HEK293T (cell line): ENCODE measurements around the gene ALDOC.
A peak's percentile ranks its signal among the peaks of the same experiment; 100 is the strongest.

Experiments used
- CTCF ChIA-PET: fragments of 350-600 bp; formaldehyde crosslinking; extraction: SDS; loops from one replicate; lab custom pipeline; 2021; ENCODE audit warnings: antibody characterized with exemption, inconsistent platforms; lab: Yijun Ruan, JAX
- POLR2A ChIA-PET: fragments of 350-600 bp; formaldehyde crosslinking; extraction: SDS; loops from one replicate; lab custom pipeline; 2020; ENCODE audit warnings: antibody characterized with exemption, inconsistent platforms; lab: Yijun Ruan, JAX
- DNase-seq: peaks from one replicate; pipeline ENCODE4 v3.0.0; 2012; ENCODE audit warnings: mixed read lengths; ENCODE audit errors: extremely low spot score
- ARNT ChIP-seq: fragments of 450-650 bp; IDR thresholded peaks from 2 replicates; pipeline ENCODE4 v1.6.1; 2017; ENCODE audit warnings: mild to moderate bottlenecking
- BHLHE40 ChIP-seq: fragments of 450-650 bp; IDR thresholded peaks from 2 replicates; pipeline ENCODE4 v1.6.1; 2016; ENCODE audit warnings: mild to moderate bottlenecking, moderate library complexity, borderline replicate concordance
- CTBP1 ChIP-seq: fragments of 450-650 bp; IDR thresholded peaks from 2 replicates; pipeline ENCODE4 v1.6.1; 2016; ENCODE audit warnings: borderline replicate concordance
- ELF4 ChIP-seq: fragments of 450-650 bp; IDR thresholded peaks from 2 replicates; pipeline ENCODE4 v1.6.1; 2017; ENCODE audit warnings: antibody characterized with exemption
- FOXA1 ChIP-seq: fragments of 450-650 bp; IDR thresholded peaks from 2 replicates; pipeline ENCODE4 v1.6.1; 2016; ENCODE audit warnings: mild to moderate bottlenecking
- FOXK2 ChIP-seq: fragments of 450-650 bp; IDR thresholded peaks from 2 replicates; pipeline ENCODE4 v1.6.1; 2016; ENCODE audit warnings: mild to moderate bottlenecking
- FOXM1 ChIP-seq: fragments of 450-650 bp; IDR thresholded peaks from 2 replicates; pipeline ENCODE4 v1.6.1; 2017; ENCODE audit warnings: mild to moderate bottlenecking, borderline replicate concordance
- HDGF ChIP-seq: fragments of 450-650 bp; IDR thresholded peaks from 2 replicates; pipeline ENCODE4 v1.6.1; 2017; ENCODE audit warnings: antibody characterized with exemption, borderline replicate concordance
- L3MBTL2 ChIP-seq: fragments of 450-650 bp; conservative IDR thresholded peaks from 2 replicates; pipeline ENCODE4 v1.6.1; 2016; ENCODE audit warnings: mild to moderate bottlenecking
- LEF1 ChIP-seq: fragments of 450-650 bp; IDR thresholded peaks from 2 replicates; pipeline ENCODE4 v1.6.1; 2017; ENCODE audit warnings: mild to moderate bottlenecking, borderline replicate concordance
- NFRKB ChIP-seq: fragments of 450-650 bp; IDR thresholded peaks from 2 replicates; pipeline ENCODE4 v1.6.1; 2016; ENCODE audit warnings: mild to moderate bottlenecking, moderate library complexity
- SP1 ChIP-seq: fragments of 450-650 bp; IDR thresholded peaks from 2 replicates; pipeline ENCODE4 v1.6.1; 2017
- SUZ12 ChIP-seq: fragments of 450-650 bp; IDR thresholded peaks from 2 replicates; pipeline ENCODE4 v1.6.1; 2016; ENCODE audit warnings: mild to moderate bottlenecking
- TARDBP ChIP-seq: fragments of 450-650 bp; IDR thresholded peaks from 2 replicates; pipeline ENCODE4 v1.6.1; 2016
- ZNF384 ChIP-seq: fragments of 450-650 bp; IDR thresholded peaks from 2 replicates; pipeline ENCODE4 v1.6.1; 2016
- TF ChIP-seq, protein P1 (sequence below): fragments of 450-650 bp; IDR thresholded peaks from 2 replicates; pipeline ENCODE4 v1.6.1; 2016

The ALDOC gene

DNA sequence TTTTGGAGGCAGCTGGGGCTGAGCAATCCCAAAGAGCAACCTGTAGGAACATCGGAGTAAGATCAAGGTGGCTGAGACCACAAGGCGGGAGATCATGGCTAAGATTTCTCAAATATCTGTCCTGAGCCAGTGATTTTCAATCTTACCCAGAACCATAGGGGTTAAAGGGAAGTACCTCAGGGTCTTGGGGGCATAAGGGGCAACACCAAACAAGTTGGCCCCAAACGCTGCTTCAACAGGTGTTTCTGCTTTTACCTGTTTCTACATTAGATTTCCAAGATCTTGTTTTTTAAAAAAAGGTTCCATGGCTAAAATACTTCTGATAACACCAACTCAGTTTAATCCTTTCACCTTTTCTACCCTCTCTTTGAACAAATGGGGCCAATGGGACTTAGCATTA, 21.7 kb downstream of the ALDOC start:
- CTCF ChIA-PET: no interaction called here
- TF ChIP-seq CTBP1 (no peak), FOXM1 (no peak), HDGF (no peak), SUZ12 (no peak), BHLHE40 (no peak), FOXK2 (no peak), ARNT (no peak), FOXA1 (no peak), L3MBTL2 (no peak), SP1 (no peak), ELF4 (no peak), LEF1 (no peak), ZNF384 (no peak)
- POLR2A ChIA-PET: interaction anchor here (7.0 kb wide), 1 partner anchor 16 kb away, joined by 35 read pairs; the partner anchor contains the start of gene PIGS
- DNase-seq: no peak

DNA sequence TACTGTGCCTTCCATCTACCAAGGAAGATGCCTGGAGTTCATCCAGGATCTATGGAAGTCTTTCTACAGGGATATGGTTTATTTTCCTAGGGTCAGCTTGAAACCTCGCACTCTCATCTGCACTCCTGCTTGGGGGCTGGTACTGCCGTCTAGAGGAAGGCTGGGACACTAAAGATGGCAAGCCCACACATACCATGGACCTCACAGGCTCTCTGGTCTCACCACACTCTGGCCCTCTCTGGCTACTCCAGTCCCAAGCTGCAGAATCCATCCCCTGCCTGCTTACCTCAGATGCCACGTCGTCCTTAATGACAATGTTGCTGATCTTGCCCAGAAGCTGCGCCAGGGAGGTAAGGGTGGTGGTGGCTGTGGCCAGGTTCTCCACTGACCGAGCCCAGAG, 22.1 kb downstream of the ALDOC start:
- DNase-seq: no peak
- ChIA-PET POLR2A (interaction anchor here (7.0 kb wide), 1 partner anchor 17 kb away, joined by 35 read pairs; the partner anchor contains the start of gene PIGS), CTCF (no interaction called here)
- TF ChIP-seq ARNT: no peak
- TF ChIP-seq HDGF: no peak
- TF ChIP-seq FOXA1: no peak
- TF ChIP-seq SUZ12: no peak
- TF ChIP-seq NFRKB: no peak
- TF ChIP-seq TARDBP: no peak
- TF ChIP-seq, protein P1, sequence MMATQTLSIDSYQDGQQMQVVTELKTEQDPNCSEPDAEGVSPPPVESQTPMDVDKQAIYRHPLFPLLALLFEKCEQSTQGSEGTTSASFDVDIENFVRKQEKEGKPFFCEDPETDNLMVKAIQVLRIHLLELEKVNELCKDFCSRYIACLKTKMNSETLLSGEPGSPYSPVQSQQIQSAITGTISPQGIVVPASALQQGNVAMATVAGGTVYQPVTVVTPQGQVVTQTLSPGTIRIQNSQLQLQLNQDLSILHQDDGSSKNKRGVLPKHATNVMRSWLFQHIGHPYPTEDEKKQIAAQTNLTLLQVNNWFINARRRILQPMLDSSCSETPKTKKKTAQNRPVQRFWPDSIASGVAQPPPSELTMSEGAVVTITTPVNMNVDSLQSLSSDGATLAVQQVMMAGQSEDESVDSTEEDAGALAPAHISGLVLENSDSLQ: no peak

DNA sequence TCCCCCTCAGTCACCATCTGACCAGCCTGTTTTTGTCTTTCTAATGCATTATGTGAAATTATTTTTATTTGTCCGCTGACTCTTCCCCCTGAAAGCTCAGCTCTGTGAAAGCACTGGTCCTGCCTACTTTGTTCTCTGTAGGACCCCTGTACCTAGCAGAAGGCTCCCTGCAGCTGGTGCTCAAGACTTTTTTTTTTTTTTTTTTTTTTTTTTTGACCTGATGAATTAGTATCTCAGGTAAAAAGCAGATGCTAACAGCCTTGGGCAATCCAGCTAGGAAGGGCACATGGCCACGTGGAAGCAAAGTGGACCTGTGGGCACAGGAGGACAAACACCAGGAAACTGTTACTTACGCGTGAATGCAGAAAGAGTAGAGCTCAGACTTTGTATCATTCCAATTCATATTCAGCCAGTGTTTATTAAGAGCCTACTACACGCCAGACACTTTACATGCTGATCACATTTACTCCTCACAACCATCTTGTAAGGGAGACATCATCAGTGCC, 23.6 kb downstream of the ALDOC start:
- TF ChIP-seq BHLHE40 (no peak), CTBP1 (no peak), FOXM1 (no peak)
- ChIA-PET POLR2A (interaction anchor here (0.8 to 7.0 kb wide), 4 partner anchors 13 to 54 kb away, joined by 3 to 35 read pairs (median 4); partner anchors contain the start of genes ALDOC and PIGS), CTCF (interaction anchor here (0.7 to 0.8 kb wide), 2 partner anchors 196 to 903 kb away, joined by 3 to 4 read pairs; no protein-coding TSS in a partner anchor)
- no peak for DNase-seq

DNA sequence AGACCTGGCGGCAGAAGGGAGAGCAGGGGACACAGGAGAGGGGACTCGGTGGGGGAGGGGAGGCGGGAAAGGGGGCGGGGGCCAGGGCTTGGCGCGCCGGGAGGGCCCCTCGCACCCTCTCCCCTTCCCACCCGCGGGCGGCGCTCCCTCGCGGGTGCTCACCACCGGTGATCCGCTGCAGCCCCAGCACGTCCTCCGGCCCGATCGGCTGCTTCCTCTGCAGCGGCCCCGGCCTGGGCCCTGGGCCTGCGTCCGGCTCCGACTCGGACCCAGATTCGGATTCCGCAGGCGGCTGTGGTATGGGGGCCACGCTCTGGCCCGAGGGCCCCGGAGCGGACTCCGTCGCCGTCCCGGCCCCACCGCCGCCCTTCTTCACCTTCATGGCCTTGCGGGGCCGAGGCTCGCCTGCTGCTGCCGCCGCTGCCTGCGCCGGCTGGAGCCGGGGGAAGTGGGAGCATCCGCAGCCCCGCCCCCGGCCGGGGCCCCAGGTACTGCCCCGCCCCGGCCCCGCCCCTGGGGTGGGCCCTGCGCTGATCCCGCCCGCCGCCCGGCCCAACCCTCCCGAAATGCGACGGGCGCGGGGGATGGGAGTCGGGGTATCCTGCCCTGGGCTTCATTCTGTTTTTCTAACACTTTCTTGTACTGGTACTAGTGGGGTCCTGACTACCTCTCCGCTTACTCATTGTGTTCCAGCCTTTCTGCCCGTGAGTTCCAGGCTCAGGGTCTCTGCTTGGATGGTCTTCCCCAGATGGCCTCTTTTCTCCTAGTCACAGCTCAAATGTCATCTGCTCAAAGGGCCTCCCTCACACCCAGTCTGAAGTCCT, 24.3 kb downstream of the ALDOC start, which contains the start of gene UNC119:
TSS of gene UNC119 (minus strand) at position 449 of the 824 bp plus-strand sequence. CDS start at position 382, 67 bp downstream.
- peak; percentile 86 for DNase-seq
- ChIA-PET POLR2A (interaction anchor here (0.8 to 7.0 kb wide), 6 partner anchors 13 to 91 kb away, joined by 3 to 35 read pairs (median 3); partner anchors contain the start of genes ALDOC and PIGS), CTCF (interaction anchor here (0.7 to 1.0 kb wide), 3 partner anchors 57 to 197 kb away, joined by 3 read pairs; no protein-coding TSS in a partner anchor)
- TF ChIP-seq TARDBP: no peak
- TF ChIP-seq FOXA1: no peak
- no peak for TF ChIP-seq ELF4
- no peak for TF ChIP-seq ARNT
- TF ChIP-seq NFRKB: no peak
- TF ChIP-seq, protein P1: no peak
- TF ChIP-seq CTBP1: no peak
- TF ChIP-seq FOXK2: no peak
- TF ChIP-seq L3MBTL2: no peak
- TF ChIP-seq ZNF384: no peak
- no peak for TF ChIP-seq FOXM1
- TF ChIP-seq SP1: no peak
- no peak for TF ChIP-seq SUZ12
- no peak for TF ChIP-seq BHLHE40
- TF ChIP-seq LEF1: no peak
- TF ChIP-seq HDGF: no peak

DNA sequence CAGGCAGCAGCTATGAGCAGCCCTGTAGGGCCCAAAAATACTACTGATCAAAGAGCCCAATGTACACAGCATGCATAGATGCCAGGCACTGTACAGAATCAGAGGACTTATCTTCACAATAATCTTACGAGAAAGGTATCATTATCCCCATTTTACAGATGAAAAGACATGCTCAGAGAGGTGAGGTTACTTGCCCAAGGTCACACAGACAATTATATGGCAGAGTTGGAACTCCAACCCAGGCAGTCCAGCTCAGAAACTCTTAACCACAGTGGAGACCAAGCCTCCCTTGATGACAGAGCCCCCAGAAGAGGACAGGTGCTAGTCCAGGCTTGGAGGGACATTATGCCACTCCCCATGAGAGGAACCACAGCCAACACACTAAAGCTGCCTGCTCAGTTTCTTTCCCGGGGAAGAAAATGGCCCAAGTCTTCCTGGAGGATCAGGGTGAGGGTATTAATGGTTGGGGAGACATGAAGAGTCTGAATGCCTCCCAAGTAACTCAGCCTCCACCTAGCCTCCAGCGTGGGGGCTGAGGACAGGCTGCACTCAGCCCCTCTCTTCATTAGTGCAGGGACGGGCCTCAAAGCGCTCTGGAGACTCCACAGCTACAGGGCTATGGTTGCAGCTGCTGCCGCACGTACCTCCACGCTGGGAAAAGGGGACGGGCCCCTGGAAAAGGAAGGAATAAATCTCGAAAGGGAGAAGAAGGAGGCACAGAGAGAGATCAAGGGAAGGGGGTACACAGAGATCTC, 25.1 kb downstream of the ALDOC start:
- ChIA-PET POLR2A (interaction anchor here (0.8 to 7.0 kb wide), 4 partner anchors 20 to 94 kb away, joined by 3 to 35 read pairs (median 4); partner anchors contain the start of genes BLTP2 and PIGS), CTCF (interaction anchor here (0.5 to 1.0 kb wide), 5 partner anchors 11 to 68 kb away, joined by 3 to 6 read pairs (median 3); partner anchors contain the start of gene PIGS)
- TF ChIP-seq NFRKB: no peak
- TF ChIP-seq L3MBTL2: no peak
- TF ChIP-seq, protein P1: no peak
- no peak for TF ChIP-seq HDGF
- no peak for TF ChIP-seq FOXM1
- TF ChIP-seq ELF4: no peak
- TF ChIP-seq BHLHE40: no peak
- TF ChIP-seq LEF1: no peak
- TF ChIP-seq FOXK2: no peak
- no peak for TF ChIP-seq FOXA1
- no peak for TF ChIP-seq SP1

More for the DNA sequence above, 25.1 kb downstream of the ALDOC start:
- peak; percentile 14 for DNase-seq
